ENCODE data around the gene CTSE.

The CTSE gene

DNA sequence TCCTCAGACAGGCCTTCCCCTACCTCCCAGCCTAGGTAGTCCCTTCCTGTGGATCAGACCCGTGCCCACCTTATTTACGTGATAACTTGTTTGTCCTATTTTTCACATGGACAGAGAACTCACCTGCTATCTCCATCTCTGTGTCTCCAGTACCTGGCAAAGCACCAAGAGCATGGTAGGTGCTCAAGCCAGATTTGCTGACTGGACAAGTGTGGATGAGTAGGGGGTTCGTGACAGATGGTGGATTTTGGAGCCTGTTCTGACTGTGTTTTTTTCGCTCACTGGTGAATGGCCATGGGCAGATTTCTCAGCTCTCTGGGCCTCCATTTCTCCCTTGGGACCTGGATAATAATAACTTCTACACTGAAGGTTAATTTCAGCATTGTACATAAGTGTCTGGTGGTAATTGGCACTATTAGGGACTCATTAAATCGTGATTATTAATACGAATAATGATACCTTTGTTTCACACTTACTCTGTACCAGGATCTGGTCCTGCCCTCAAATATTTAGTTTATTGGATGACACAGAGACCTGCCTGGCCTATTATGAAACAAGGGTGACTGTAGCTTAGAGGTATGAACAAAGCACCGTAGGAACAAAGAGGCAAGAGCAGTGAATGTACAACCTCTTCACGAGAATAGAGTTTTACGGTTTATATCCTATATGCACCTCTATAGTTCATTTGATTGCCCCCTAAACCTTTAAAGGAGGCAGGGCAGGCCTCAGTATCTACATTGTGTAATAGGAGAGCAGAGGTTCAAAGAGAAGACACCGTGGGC lies 56.0 kb downstream of the CTSE start:
- DNase-seq: no peak

DNA sequence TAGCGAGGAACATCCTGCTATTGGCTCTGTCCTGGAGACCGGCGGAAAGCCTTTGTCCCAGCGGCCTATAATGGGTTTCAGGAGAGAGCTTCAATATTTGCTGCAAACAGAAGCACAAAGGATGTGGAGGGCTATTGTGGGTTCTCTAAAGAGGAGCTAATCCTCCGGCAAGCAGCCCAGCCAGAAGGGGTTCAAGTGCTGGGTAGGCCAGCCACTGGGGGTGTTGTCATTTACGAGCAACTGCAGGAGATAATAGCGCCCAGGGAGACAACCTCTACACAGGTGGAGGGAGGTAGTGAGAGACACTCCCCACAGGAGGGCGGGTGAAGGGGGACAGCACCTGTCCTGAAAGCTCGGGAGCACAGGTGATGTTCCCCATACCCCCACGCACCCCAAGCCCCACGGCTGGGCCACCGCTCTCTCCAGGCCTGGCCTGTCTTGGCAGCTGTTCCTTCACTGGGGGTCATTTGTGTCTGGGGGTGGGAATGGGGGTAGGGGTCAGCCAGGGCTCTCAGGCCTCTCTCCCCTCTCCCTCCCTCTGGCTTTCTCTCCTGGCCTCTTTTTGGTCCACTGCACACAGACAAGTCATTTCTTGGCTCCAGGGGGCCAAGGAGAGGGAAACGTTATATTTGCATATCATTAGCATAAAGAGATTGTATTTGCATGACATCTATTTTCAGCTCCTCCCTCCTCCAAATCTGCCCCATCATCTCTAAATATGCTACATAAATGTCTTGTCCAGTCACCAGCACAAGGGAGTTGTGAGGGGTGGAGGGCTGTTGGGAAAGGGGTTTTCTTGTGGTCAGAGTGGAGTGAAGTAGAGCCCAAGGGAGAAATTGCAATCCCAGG lies 58.4 kb downstream of the CTSE start:
- no peak for DNase-seq

DNA sequence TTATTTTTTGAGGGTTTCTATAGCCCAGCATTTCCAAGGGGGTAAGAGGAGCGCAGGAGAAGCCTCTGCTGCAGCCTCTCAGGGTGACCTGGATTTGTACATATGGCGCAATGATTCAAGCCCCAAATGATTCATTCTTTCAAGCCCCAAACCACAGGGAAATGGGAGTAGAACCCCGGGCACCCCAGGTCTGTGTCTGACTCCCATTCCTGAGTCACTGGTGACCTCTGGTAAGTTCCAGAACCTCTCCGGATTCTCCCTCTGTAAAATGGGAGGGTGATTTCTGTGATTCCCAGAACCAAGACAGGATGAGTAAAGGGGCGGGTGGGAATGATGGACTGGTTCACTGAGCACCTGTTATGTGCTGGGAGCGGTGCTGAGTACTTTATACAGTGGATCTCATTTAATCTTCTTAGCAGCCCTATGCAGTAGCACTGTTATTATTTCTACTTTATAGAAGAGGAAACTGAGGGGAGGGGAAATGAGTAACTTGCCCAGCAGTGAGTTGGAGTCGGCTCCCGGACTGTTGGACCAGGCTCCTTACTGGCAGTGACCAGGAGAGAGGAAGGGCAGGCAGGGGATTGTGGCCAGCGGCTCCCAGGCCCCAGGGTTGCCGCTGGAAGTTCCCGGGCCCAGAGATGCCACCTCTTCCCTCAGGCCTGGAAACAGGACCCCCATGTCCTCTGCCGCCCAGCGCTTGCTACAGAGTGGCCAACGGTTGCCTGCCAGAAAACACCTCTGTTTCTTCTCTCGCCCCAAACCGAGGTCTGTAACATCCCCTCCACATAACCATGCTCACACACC lies 60.1 kb downstream of the CTSE start:
- no peak for DNase-seq

DNA sequence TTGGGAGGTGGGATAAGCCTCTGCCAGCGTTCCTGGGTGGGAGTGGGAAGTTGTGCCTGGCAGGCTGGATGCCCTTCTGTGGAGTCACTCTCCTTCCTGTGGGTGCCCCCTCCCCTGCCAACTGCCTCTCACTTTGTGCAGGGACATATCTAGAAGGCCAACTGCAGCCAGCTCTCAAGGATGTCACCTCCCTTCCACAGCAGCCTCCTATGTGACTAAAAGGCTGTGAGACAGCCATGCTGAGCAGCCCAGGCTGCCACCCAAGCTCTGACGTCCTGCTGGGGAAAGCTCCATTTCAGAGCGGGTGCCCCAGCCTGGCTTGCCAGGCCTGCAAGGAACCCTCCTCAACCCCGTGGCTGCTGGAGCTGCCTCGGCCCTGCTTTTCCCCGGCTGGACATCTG lies 60.9 kb downstream of the CTSE start:
- no peak for DNase-seq

DNA sequence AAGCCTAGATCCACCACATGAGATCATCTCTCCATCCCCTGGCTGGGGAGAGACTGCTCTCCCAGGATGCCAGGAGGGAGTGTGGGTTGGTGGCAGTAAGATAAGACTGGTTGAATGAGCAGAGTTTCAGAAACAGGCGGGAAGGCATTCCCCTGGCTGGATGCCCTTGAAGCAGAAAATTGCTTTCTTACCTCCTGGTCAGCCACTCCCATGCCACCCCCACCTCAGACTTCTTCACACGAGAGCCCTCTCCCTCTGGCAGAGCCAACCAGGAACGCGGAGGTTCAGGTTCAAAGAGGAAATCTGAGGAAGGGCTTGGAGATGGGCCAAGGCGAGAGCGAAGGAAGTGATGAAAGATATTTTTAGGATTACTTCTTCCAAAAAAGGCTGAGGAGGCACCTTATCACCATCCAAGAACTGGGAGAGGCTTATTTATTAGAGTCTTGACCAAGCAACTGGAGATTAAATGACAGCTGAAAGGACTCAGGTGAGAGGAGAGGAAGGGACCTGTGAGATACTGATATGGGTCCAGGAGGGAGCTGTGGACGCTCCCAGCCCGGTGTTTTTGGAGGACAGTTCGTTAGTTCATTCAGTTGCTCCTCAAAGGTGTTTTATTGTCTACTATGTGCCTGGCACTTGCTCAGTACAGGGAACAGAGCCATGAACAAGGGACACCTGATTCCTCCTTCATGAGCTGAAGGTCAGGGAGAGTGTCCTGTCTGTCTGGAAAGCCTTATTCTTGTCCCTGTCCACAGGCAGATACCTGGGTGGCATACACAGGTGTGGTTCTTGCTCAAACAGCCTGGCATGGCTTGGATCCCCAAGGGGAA lies 61.5 kb downstream of the CTSE start:
- no peak for DNase-seq

DNA sequence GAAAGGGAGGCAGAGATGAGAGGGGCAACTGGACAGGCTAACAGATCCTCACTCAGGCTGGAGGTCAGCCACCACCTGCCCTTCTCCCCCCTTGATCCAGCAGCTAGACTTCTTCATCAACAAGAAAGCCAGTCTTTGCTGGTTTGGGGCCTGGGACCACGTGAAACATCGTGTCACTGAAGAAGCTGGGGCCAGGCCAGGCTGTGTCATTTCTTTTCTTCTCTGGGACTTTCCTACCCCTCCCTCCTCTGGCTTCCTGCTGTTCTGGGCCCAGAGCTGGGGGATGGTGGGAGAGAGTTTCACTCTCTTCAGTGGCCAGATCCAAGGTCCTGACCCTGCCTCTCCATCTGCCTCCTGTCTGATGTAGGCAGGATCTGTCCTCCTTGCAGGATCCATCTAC lies 62.3 kb downstream of the CTSE start:
- peak; percentile 21 for DNase-seq

DNA sequence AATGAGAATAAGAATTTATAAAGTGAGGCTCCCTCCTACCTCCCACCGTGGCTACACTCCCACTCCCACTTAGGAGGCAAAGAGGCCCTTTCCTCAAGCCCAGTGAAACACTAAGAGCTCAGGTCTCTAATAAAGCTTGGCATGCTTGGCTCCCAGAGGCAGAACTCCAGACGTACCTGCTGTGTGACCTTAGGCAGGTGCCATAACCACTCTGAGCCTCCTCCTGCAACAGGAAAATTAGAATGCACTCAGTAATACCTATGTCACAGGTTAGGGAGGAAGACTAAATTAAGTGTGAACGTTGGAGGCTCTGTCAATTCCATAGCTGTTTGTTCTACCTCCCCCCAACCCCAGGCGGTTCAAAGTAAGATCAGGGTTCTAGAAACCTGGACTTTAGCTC lies 63.9 kb downstream of the CTSE start:
- no peak for DNase-seq

Measured in stimulated activated CD4-positive, alpha-beta T cell treated with anti-CD3 and anti-CD28 coated beads, Interleukin-15, amount 100 ng/mL, for 24 hours (primary cell).